ENCODE data around the gene STAT1.

The STAT1 gene

GRCh38 chr2:190959911-190960788, 53.8 kb downstream of the STAT1 start:
- no peak for DNase-seq (ENCODE audit: low spot score)

GRCh38 chr2:190953257-190953656, 60.7 kb downstream of the STAT1 start:
- no peak for DNase-seq (ENCODE audit: low spot score)

- no peak for DNase-seq (ENCODE audit: low spot score)
Observed at GRCh38 chr2:190950566-190950991, 63.4 kb downstream of the STAT1 start.

GRCh38 chr2:190948671-190949070, 65.3 kb downstream of the STAT1 start:
- no peak for DNase-seq (ENCODE audit: low spot score)

- no peak for DNase-seq (ENCODE audit: low spot score)
Observed at GRCh38 chr2:190947711-190948251, 66.2 kb downstream of the STAT1 start.

GRCh38 chr2:190947141-190947540, 66.8 kb downstream of the STAT1 start:
- no peak for DNase-seq (ENCODE audit: low spot score)

- DNase-seq (ENCODE audit: low spot score), result no peak
Observed at GRCh38 chr2:190943706-190944105, 70.3 kb downstream of the STAT1 start.

GRCh38 chr2:190942697-190943096, 71.3 kb downstream of the STAT1 start:
- DNase-seq (ENCODE audit: low spot score), result no peak

GRCh38 chr2:190941571-190941970, 72.4 kb downstream of the STAT1 start:
- no peak for DNase-seq (ENCODE audit: low spot score)

- DNase-seq (ENCODE audit: low spot score), result no peak
Observed at GRCh38 chr2:190940454-190940853, 73.5 kb downstream of the STAT1 start.

GRCh38 chr2:190938771-190939335, 75.1 kb downstream of the STAT1 start:
- DNase-seq (ENCODE audit: low spot score), result no peak

GRCh38 chr2:190935054-190935453, 78.9 kb downstream of the STAT1 start:
- no peak for DNase-seq (ENCODE audit: low spot score)

- no peak for DNase-seq (ENCODE audit: low spot score)
Observed at GRCh38 chr2:190933361-190933760, 80.6 kb downstream of the STAT1 start.

GRCh38 chr2:190932514-190932913, 81.5 kb downstream of the STAT1 start:
- no peak for DNase-seq (ENCODE audit: low spot score)

GRCh38 chr2:190930411-190930810, 83.6 kb downstream of the STAT1 start:
- DNase-seq (ENCODE audit: low spot score), result no peak

- no peak for DNase-seq (ENCODE audit: low spot score)
Observed at GRCh38 chr2:190929919-190930318, 84.1 kb downstream of the STAT1 start.

- no peak for DNase-seq (ENCODE audit: low spot score)
Observed at GRCh38 chr2:190927301-190927700, 86.7 kb downstream of the STAT1 start.

GRCh38 chr2:190922376-190922775, 91.6 kb downstream of the STAT1 start:
- DNase-seq (ENCODE audit: low spot score), result no peak

GRCh38 chr2:190920085-190920484, 93.9 kb downstream of the STAT1 start:
- DNase-seq (ENCODE audit: low spot score), result no peak
